Coronary artery (tissue), 2 donors: ENCODE results near the gene ADIPOR2.

Experiments used
- DNase-seq: peaks from one replicate; pipeline ENCODE4 v3.0.0-alpha.2; 2017; ENCODE audit warnings: low spot score
- H3K27ac ChIP-seq, 2 donors: fragments of 200-600 bp; sonication (generic); one replicate each; pipeline ENCODE4 v1.5.1; 2016 to 2019
- H3K4me3 ChIP-seq: fragments of 200-600 bp; sonication (generic); 2 replicates; pipeline ENCODE4 v1.5.1; 2016; ENCODE audit warnings: mild to moderate bottlenecking, moderate library complexity
- TF ChIP-seq, protein P1 (sequence below): fragments of 200-600 bp; sonication (generic); IDR thresholded peaks from one replicate; pipeline ENCODE4 v1.5.1; 2019; ENCODE audit warnings: antibody characterized with exemption

Gene ADIPOR2

DNA sequence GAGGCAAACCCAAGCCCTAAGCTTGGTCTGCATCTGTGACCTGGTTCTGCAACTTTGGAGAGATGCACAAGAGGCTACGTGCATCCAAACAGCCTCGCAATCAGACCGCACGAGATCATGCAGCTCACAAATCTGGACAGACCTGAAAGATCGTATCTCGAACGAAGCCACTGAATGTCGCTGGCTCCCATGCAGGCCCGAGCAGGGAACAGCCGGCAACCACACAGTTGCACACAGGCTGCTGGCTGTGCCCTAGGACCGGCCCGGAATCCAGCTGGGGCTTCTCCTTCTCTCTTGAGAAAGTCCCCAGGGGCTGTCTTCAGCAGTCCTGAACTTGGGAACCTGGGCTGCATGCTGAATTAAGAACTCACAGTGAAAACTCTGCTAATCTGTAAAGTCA lies 34.0 kb upstream of the ADIPOR2 start:
- H3K27ac ChIP-seq: no peak overlapping the region

DNA sequence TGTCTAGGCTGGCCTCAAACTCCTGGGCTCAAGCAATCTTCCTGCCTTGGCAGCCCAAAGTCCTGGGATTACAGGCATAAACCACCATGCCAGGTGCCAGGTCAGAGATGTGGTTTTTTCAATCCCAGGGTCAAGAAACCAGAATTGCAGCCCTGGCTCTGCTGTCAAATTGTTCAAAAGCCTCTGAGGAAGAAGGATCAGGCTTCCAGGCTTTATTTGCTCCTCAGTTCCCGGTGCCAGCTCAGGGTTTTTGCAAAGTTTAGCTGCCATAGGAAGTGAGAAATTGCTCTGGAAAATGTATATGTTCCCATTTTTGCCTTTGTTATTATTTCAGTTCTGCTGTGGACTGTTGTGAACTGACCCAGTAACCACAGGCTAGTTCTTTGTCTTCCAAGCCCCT lies 33.2 kb upstream of the ADIPOR2 start:
- Histone ChIP-seq H3K4me3 (no peak overlapping the region), H3K27ac (peak overlapping the region in 1 of 2 donors; percentile 15)
- DNase-seq: no peak
- TF ChIP-seq, protein P1, sequence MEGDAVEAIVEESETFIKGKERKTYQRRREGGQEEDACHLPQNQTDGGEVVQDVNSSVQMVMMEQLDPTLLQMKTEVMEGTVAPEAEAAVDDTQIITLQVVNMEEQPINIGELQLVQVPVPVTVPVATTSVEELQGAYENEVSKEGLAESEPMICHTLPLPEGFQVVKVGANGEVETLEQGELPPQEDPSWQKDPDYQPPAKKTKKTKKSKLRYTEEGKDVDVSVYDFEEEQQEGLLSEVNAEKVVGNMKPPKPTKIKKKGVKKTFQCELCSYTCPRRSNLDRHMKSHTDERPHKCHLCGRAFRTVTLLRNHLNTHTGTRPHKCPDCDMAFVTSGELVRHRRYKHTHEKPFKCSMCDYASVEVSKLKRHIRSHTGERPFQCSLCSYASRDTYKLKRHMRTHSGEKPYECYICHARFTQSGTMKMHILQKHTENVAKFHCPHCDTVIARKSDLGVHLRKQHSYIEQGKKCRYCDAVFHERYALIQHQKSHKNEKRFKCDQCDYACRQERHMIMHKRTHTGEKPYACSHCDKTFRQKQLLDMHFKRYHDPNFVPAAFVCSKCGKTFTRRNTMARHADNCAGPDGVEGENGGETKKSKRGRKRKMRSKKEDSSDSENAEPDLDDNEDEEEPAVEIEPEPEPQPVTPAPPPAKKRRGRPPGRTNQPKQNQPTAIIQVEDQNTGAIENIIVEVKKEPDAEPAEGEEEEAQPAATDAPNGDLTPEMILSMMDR: no peak

More for the DNA sequence above, 34.0 kb upstream of the ADIPOR2 start:
- H3K4me3 ChIP-seq: no peak overlapping the region
- TF ChIP-seq, protein P1: no peak
- DNase-seq: no peak

DNA sequence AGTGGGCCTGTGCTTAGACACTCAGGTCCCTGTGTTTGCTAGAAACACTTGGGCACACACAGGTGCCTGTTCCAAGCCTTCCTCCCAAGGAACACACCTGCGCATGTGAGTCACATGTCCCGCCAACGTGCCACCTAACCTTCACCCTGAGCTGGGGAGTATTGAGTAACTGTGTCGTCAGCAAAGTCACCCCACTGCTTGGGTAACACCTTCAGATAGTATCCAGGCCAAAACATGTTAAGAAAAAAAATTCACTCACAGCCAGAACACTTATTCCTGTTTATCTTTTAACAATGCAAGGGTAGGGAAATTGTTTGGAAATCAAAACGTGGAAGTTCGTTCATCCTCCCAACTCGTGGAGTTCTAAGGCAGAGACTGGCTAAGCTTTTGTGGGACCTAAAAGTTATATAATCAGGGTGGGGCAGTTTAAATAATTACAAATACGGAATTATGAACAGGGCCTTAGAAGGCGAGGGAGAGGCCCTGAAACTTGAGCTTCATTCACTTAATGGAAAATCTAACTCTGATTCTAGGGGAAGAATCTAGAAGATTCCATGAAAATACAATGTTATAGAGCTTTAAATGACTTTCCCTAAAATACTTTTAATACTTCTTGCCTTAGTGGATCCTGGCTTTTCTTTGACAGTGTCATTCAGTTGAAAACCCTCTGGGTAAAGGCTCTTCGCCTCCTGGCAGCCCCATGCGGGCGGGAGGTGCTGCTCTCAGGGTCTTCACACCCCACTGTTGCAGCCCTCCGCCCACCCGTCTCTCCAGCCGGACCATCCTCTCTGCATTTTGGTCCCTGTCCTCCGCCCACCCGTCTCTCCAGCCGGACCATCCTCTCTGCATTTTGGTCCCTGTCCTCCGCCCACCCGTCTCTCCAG lies 30.3 kb upstream of the ADIPOR2 start:
- TF ChIP-seq, protein P1: no peak
- DNase-seq: no peak
- peak overlapping the region; percentile 74 to 80 for H3K27ac ChIP-seq
- H3K4me3 ChIP-seq: no peak overlapping the region

DNA sequence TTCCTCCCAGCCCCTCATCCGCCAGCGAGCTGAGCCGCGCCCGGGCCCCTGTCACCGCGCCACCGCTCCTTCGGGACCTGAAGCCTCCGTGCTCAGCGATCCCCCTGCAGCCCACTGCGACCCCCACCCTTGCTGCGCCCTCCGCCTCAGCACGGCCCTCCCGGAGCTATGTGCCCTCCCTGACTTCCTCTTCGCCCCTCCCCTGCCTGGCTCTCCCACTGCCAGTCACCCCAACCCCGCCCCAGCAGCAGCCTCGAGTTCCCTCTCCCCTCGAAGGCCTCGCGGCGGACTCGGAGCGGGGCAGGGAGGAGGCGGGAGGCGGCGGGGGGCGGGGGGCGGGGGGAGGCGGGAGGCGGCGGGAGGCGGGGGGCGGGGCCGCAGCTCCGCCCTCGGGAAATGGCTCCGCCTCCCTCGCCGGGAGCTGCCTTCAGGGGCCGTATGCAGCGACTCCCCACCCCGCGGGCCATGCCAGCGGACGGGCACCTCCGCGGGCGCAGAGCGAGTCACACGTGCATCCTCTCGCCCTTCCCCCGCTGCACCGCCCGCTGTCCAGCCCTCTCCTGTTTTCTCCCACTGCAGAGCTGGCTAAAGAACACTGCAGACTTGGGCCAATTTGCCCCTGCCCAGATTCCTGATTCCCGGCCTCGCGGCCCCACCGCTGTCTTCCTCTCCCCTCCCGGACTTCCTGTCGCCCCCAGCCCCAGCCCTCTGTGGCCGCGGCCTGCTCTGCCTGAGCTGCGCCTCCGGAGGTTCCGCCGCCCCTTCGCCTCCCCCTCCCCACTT lies 29.1 kb upstream of the ADIPOR2 start:
- DNase-seq: peak; percentile 94
- TF ChIP-seq, protein P1: no peak
- Histone ChIP-seq H3K4me3 (peak overlapping the region; percentile 75), H3K27ac (peak overlapping the region; percentile 94 to 99)

DNA sequence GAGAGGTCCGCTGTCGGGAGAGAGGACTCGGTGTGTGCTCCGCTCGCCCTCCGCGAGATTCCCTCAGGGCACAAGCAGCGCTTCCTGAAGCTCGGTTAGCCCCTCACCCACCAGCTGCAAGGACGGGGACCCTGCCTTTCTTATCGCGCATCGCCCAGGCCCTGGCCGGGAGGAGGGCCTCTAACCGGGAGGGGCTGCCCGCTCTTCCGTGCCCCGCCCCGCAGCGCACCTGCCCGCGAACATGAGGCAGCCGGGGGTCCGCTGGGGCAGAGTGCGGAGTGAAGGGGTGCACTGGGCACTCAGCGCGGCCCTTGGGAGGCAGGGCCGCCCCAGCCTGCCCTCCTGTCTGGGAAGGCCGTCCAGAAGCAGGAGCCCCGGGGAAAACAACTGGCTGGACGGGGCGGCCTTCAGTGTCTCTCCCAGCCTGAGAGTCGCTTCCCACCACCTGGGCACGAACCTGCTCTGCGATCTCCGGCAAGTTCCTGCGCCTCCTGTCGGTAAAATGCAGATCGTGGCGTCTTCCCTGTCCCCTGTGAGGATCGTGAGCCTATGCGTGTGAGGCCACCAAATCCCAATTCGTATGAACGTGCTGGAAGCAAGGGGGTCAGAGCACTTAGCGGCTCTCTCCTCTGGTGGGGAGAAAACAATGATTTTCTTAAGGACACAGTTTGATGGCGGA lies 28.0 kb upstream of the ADIPOR2 start:
- peak overlapping the region; percentile 29 for H3K4me3 ChIP-seq
- H3K27ac ChIP-seq: peak overlapping the region in 1 of 2 donors; percentile 59
- DNase-seq: no peak

DNA sequence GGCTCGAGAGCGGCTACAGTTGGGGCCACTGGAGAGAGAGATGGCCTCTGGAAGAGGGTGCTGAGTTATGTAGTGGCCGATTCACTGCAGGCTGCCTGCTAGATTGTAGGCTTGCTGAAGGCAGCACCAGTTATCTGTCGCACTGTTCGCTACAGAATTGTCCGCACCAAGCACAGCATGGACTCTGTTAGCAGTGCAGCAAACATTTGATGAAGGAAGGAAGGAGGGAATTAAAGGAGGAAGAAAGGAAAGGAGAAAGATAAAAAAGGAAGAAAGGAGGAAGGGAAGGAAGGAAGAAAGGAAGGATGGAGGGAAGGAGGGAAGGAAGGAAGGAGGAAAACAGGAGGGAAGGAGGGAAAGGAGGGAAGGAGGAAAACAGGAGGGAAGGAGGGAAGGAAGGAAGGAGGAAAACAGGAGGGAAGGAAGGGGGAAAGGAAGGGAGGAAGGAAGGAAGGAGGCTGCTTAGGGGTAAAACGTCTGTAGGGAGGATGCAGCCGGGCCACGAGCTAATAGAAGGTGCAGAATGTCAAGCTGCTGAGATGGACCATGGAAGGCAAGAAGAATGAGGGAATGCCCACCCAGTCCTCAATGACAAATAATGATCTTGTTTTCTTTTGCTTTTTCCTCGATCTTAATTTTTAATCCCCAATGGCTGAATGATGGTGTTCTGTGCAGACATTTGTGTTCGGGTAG lies 27.3 kb upstream of the ADIPOR2 start:
- Histone ChIP-seq H3K4me3 (no peak overlapping the region), H3K27ac (peak overlapping the region in 1 of 2 donors; percentile 59)
- DNase-seq: no peak
- TF ChIP-seq, protein P1: no peak

More for the DNA sequence above, 28.0 kb upstream of the ADIPOR2 start:
- TF ChIP-seq, protein P1: no peak
